Measurements from ENCODE around the gene CDX1. TPM values are rescaled to one million over a fixed set of nuclear protein-coding genes. Genes with fewer than 3 reads are reported as not detected.

The CDX1 gene
- total RNA-seq, 1 donor from 2014 or later: not detected

GRCh38 chr5:150125334-150125733 lies 41.2 kb upstream of the CDX1 start:
- H3K4me1 Mint-ChIP-seq: peaks cover 13% of the 10 kb centered on the region
- Histone ChIP-seq H3K36me3 (no peaks in the 10 kb centered on the region), H3K27ac (no peak overlapping the region), H3K4me1 (peaks cover 8% of the 10 kb centered on the region), H3K79me2 (ENCODE audit: low read depth) (no peaks in the 10 kb centered on the region), H3F3A (ENCODE audit: low read depth) (peaks cover 3% of the 10 kb centered on the region), H3K9ac (no peak overlapping the region), H3K4me2 (no peak overlapping the region), H4K20me1 (ENCODE audit: low read depth) (no peaks in the 10 kb centered on the region), H3K9me3 (ENCODE audit: low read depth) (no peaks in the 10 kb centered on the region), H3K27me3 (no peaks in the 10 kb centered on the region), H3K4me3 (no peak overlapping the region), H2AFZ (replicated peaks) (no peak overlapping the region)
- peaks cover 10% of the 10 kb centered on the region for H3K27me3 Mint-ChIP-seq (ENCODE audit: insufficient read depth, low read depth)
- H3K4me3 Mint-ChIP-seq: no peak overlapping the region
- TF ChIP-seq EZH2 (IDR thresholded peaks at IDR 0.05): no peak
- TF ChIP-seq EZH2phosphoT487 (IDR thresholded peaks at IDR 0.05): no peak
- TF ChIP-seq CTCF (IDR thresholded peaks at IDR 0.05): no peak
- DNase-seq (ENCODE audit: low spot score): no peak
- H3K36me3 Mint-ChIP-seq: no peaks in the 10 kb centered on the region
- H3K27ac Mint-ChIP-seq: no peak overlapping the region
- no peaks in the 10 kb centered on the region for H3K9me3 Mint-ChIP-seq

GRCh38 chr5:150126199-150126920 lies 40.2 kb upstream of the CDX1 start:
- H3K36me3 Mint-ChIP-seq: no peaks in the 10 kb centered on the region

GRCh38 chr5:150126921-150127265 lies 39.7 kb upstream of the CDX1 start:
- H3F3A ChIP-seq (ENCODE audit: low read depth): peaks cover 12% of the 10 kb centered on the region
- no peaks in the 10 kb centered on the region for H3K36me3 ChIP-seq
- peaks cover 14% of the 10 kb centered on the region for H3K27me3 Mint-ChIP-seq (ENCODE audit: insufficient read depth, low read depth)
- H3K27ac ChIP-seq: no peak overlapping the region
- H3K9me3 Mint-ChIP-seq: no peaks in the 10 kb centered on the region
- H3K4me3 ChIP-seq: no peak overlapping the region
- no peaks in the 10 kb centered on the region for H3K9me3 ChIP-seq (ENCODE audit: low read depth)
- no peaks in the 10 kb centered on the region for H3K27me3 ChIP-seq
- no peak for TF ChIP-seq CTCF (IDR thresholded peaks at IDR 0.05)
- no peak for TF ChIP-seq EZH2 (IDR thresholded peaks at IDR 0.05)
- TF ChIP-seq EZH2phosphoT487 (IDR thresholded peaks at IDR 0.05): no peak
- no peak overlapping the region for H3K27ac Mint-ChIP-seq
- no peaks in the 10 kb centered on the region for H3K36me3 Mint-ChIP-seq
- no peak overlapping the region for H2AFZ ChIP-seq (replicated peaks)
- H3K4me2 ChIP-seq: no peak overlapping the region
- no peaks in the 10 kb centered on the region for H3K79me2 ChIP-seq (ENCODE audit: low read depth)
- no peak overlapping the region for H3K9ac ChIP-seq
- DNase-seq (ENCODE audit: low spot score): no peak
- H3K4me3 Mint-ChIP-seq: no peak overlapping the region
- H3K4me1 Mint-ChIP-seq: peaks cover 19% of the 10 kb centered on the region
- no peaks in the 10 kb centered on the region for H4K20me1 ChIP-seq (ENCODE audit: low read depth)
- peaks cover 13% of the 10 kb centered on the region for H3K4me1 ChIP-seq

More at GRCh38 chr5:150126199-150126920, 40.2 kb upstream of the CDX1 start:
- Histone ChIP-seq H3K9ac (no peak overlapping the region), H3K27ac (no peak overlapping the region), H3K9me3 (ENCODE audit: low read depth) (no peaks in the 10 kb centered on the region), H2AFZ (replicated peaks) (no peak overlapping the region), H3F3A (ENCODE audit: low read depth) (peaks cover 12% of the 10 kb centered on the region), H3K4me3 (no peak overlapping the region), H3K27me3 (no peaks in the 10 kb centered on the region), H3K79me2 (ENCODE audit: low read depth) (no peaks in the 10 kb centered on the region), H4K20me1 (ENCODE audit: low read depth) (no peaks in the 10 kb centered on the region), H3K36me3 (no peaks in the 10 kb centered on the region), H3K4me2 (no peak overlapping the region), H3K4me1 (peaks cover 13% of the 10 kb centered on the region)
- DNase-seq (ENCODE audit: low spot score): no peak
- Mint-ChIP-seq H3K27ac (peak overlapping the region; percentile 46), H3K9me3 (no peaks in the 10 kb centered on the region), H3K27me3 (ENCODE audit: insufficient read depth, low read depth) (peaks cover 12% of the 10 kb centered on the region), H3K4me1 (peaks cover 18% of the 10 kb centered on the region), H3K4me3 (no peak overlapping the region)
- no peak for TF ChIP-seq EZH2 (IDR thresholded peaks at IDR 0.05)
- TF ChIP-seq CTCF (IDR thresholded peaks at IDR 0.05): no peak
- no peak for TF ChIP-seq EZH2phosphoT487 (IDR thresholded peaks at IDR 0.05)

All from neural progenitor cell (in vitro differentiated cells).